ENCODE data around the gene NOA1. TPM values are rescaled to one million over a fixed set of nuclear protein-coding genes. Genes with fewer than 3 reads are reported as not detected.
"Not testable (repeated sequence)": the region's sequence is repeated elsewhere in the genome, so short reads cannot be mapped to it uniquely, and the experiment has no call there.

NOA1 gene
- total and polyA plus RNA-seq, 8 donors, result 5.2 to 27.0 (median 14.7) TPM

DNA sequence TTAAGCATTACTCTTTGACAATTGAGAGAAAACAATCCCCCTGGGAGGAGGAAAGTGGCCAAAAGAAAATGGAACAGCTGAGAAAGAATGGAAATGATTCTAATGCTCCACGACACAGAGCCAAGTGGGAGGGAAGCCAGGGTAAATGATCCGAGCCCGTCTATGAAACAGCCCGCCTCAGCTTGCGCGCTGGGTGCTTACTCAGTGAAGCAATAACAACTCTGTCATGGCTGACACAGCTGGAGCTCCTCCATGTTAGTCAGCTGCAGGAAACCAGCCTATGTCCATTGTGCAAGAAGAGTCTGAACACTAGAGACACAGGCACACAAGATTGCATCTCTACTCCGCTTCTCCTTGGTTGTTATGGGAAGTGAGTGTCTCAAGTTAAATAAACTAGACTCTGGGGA lies 19.3 kb downstream of the NOA1 start:
- 32 to 41% methylated on average over 7 of the region's 7 CpGs for WGBS, 2 donors
- H3K4me3 ChIP-seq, result no peak overlapping the region
- FAIRE-seq, result peak; percentile 20
- TF ChIP-seq, protein P1, sequence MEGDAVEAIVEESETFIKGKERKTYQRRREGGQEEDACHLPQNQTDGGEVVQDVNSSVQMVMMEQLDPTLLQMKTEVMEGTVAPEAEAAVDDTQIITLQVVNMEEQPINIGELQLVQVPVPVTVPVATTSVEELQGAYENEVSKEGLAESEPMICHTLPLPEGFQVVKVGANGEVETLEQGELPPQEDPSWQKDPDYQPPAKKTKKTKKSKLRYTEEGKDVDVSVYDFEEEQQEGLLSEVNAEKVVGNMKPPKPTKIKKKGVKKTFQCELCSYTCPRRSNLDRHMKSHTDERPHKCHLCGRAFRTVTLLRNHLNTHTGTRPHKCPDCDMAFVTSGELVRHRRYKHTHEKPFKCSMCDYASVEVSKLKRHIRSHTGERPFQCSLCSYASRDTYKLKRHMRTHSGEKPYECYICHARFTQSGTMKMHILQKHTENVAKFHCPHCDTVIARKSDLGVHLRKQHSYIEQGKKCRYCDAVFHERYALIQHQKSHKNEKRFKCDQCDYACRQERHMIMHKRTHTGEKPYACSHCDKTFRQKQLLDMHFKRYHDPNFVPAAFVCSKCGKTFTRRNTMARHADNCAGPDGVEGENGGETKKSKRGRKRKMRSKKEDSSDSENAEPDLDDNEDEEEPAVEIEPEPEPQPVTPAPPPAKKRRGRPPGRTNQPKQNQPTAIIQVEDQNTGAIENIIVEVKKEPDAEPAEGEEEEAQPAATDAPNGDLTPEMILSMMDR (IDR thresholded peaks at IDR 0.05), result no peak
- peak in 4 of 6 donors; percentile 43 to 73 (median 63) for DNase-seq
- peak overlapping the region in 1 of 4 donors; percentile 3 for H3K27ac ChIP-seq
- ATAC-seq, result peak; percentile 85 to 96 (median 89)
- H3K9me3 ChIP-seq, result no peaks in the 10 kb centered on the region
- no peaks in the 10 kb centered on the region for H3K27me3 ChIP-seq
- H3K4me1 ChIP-seq, result peaks cover 0 to 3% (median 0%) of the 10 kb centered on the region in 3 donors
- peaks cover 0 to 5% (median 0%) of the 10 kb centered on the region in 3 donors for H3K36me3 ChIP-seq
- intact Hi-C loops (cut with DNase I), result no loop called here

DNA sequence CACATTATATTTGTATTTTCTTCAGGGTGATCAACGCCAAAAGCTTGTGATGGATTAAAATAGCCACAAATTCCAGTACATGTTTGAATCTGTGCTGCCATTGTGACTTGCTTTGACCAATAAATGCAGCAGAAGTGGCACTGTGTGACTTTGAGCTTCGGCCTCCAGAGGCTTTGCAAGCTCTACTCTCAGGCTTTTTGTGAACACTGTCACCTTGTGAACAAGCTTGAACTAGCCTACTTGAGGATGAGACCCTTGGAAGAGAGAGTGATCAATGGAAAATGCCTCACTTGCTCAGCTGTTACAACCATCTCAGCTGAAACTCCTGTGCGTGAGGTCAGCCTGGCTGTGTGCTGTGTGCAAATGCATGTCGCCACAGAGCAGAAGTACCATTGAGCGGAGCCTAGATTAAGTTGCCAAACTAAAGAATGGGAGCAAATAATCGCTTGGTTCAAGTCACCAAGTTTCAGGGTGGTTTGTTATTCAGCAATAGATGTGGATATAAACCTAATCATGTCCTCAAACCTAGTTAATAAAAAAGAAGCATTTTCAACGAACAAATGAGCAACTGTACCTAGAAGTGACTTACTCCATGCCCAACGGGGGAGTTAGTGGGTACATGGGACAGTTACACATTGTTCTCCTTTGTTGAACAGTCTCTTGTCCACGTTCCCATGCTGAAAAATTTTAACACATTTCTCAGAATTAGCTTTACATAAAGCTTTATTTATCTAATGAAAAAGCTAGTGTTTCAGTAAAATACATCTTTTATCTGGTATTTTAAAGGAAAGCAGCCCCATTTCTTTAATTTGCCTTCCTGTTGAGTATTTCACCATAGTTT lies 23.5 kb downstream of the NOA1 start:
- DNase-seq (no peak), ATAC-seq (no peak), FAIRE-seq (no peak)
- no peaks in the 10 kb centered on the region for H3K27me3 ChIP-seq
- WGBS, 2 donors, result 82 to 83% methylated on average over 9 of the region's 9 CpGs
- no peak overlapping the region for H3K4me3 ChIP-seq
- intact Hi-C loops (cut with DNase I), result no loop called here
- TF ChIP-seq, protein P1 (IDR thresholded peaks at IDR 0.05), result no peak
- no peak overlapping the region for H3K27ac ChIP-seq
- peaks cover 0 to 3% (median 0%) of the 10 kb centered on the region in 3 donors for H3K4me1 ChIP-seq
- no peaks in the 10 kb centered on the region for H3K9me3 ChIP-seq
- H3K36me3 ChIP-seq, result no peaks in the 10 kb centered on the region

- H3K27ac ChIP-seq, result no peak overlapping the region
- no peak for DNase-seq
- intact Hi-C loops (cut with DNase I), result no loop called here
- TF ChIP-seq, protein P1 (IDR thresholded peaks at IDR 0.05), result no peak
- H3K4me1 ChIP-seq, result no peaks in the 10 kb centered on the region
- H3K36me3 ChIP-seq, result peaks cover 0 to 12% (median 0%) of the 10 kb centered on the region in 3 donors
- no peaks in the 10 kb centered on the region for H3K27me3 ChIP-seq
- no peaks in the 10 kb centered on the region for H3K9me3 ChIP-seq
- FAIRE-seq, result no peak
- no peak for ATAC-seq
- no peak overlapping the region for H3K4me3 ChIP-seq
- WGBS, 2 donors, result 73 to 77% methylated on average over 3 of the region's 3 CpGs
Measured at GRCh38 chr4:56941403-56941802, 36.0 kb downstream of the NOA1 start.

DNA sequence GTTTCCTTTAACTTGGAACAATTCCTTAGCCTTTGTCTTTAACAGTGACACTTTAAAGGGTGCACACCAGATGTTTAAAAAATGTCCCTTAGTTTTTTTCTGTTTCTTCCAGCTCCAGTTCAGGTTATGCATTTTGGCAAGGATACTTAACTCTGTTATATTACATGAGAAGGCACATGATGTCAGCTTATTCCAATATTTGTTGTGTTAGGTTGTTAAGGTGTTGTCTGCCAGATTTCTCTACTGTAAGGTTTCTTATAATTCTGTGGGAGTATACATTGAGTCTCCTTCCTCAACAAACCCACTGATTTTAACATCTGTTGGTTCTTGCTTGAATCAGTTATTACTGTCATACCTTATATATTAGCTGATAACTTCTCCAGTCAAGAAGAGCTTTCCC lies 36.4 kb downstream of the NOA1 start:
- no peak overlapping the region for H3K4me3 ChIP-seq
- H3K36me3 ChIP-seq, result peaks cover 0 to 12% (median 0%) of the 10 kb centered on the region in 3 donors
- no peaks in the 10 kb centered on the region for H3K9me3 ChIP-seq
- TF ChIP-seq, protein P1 (IDR thresholded peaks at IDR 0.05), result no peak
- no peaks in the 10 kb centered on the region for H3K4me1 ChIP-seq
- no peak overlapping the region for H3K27ac ChIP-seq
- no peak for ATAC-seq
- intact Hi-C loops (cut with DNase I), result no loop called here
- no peak for DNase-seq
- no peaks in the 10 kb centered on the region for H3K27me3 ChIP-seq
- FAIRE-seq, result no peak

GRCh38 chr4:56940403-56940802 lies 37.0 kb downstream of the NOA1 start:
- TF ChIP-seq, protein P1 (IDR thresholded peaks at IDR 0.05), result no peak
- FAIRE-seq (no peak), ATAC-seq (no peak), DNase-seq (no peak)
- peaks cover 0 to 12% (median 0%) of the 10 kb centered on the region in 3 donors for H3K36me3 ChIP-seq
- H3K4me1 ChIP-seq, result no peaks in the 10 kb centered on the region
- 94 to 97% methylated on average over 12 of the region's 12 CpGs for WGBS, 2 donors
- H3K4me3 ChIP-seq, result no peak overlapping the region
- intact Hi-C loops (cut with DNase I), result no loop called here
- no peaks in the 10 kb centered on the region for H3K27me3 ChIP-seq
- H3K27ac ChIP-seq, result no peak overlapping the region
- no peaks in the 10 kb centered on the region for H3K9me3 ChIP-seq

DNA sequence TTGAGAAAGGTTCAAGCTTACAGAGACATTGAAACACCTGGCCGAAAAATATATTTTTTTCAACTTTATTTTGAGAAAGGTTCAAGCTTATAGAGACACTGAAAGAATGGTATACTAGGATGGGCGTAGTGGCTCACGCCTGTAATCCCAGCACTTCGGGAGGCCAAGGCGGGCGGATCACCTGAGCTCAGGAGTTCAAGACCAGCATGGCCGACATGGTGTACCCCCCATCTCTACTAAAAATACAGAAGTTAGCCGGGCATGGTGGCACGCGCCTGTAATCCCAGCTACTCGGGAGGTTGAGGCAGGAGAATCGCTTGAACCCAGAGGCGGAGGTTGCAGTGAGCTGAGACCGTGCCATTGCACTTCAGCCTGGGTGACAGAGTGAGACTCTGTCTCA lies 37.6 kb downstream of the NOA1 start:
- H3K4me1 ChIP-seq; FAIRE-seq; DNase-seq; ATAC-seq; H3K9me3 ChIP-seq; H3K27ac ChIP-seq; H3K4me3 ChIP-seq; H3K27me3 ChIP-seq; intact Hi-C loops (cut with DNase I): not testable (repeated sequence)
- 97 to 98% methylated on average over 14 of the region's 14 CpGs for WGBS, 2 donors
- H3K36me3 ChIP-seq, result peaks cover 0 to 12% (median 0%) of the 10 kb centered on the region in 3 donors
